KOPT-K1 (cell line): ENCODE measurements around the gene SF3B1.
"Not testable (repeated sequence)": the region's sequence is repeated elsewhere in the genome, so short reads cannot be mapped to it uniquely, and the experiment has no call there.

ENCODE experiments used
- H3K27ac ChIP-seq: fragments of 200-600 bp; sonication (generic); 2 replicates; pipeline ENCODE4 v1.5.1; 2016; ENCODE audit warnings: antibody characterized with exemption, mild to moderate bottlenecking, low read depth, low read length; ENCODE audit not compliant: poor library complexity, severe bottlenecking
- H3K36me3 ChIP-seq: fragments of 200-600 bp; sonication (generic); 2 replicates; pipeline ENCODE4 v1.5.1; 2017; ENCODE audit warnings: antibody characterized with exemption, mild to moderate bottlenecking, low read length, moderate library complexity; ENCODE audit not compliant: insufficient read depth
- H3K9me3 ChIP-seq: fragments of 200-600 bp; sonication (generic); 2 replicates; pipeline ENCODE4 v1.5.1; 2017; ENCODE audit warnings: antibody characterized with exemption, low read length, mild to moderate bottlenecking; ENCODE audit not compliant: insufficient read depth, poor library complexity, severe bottlenecking

Gene SF3B1

DNA sequence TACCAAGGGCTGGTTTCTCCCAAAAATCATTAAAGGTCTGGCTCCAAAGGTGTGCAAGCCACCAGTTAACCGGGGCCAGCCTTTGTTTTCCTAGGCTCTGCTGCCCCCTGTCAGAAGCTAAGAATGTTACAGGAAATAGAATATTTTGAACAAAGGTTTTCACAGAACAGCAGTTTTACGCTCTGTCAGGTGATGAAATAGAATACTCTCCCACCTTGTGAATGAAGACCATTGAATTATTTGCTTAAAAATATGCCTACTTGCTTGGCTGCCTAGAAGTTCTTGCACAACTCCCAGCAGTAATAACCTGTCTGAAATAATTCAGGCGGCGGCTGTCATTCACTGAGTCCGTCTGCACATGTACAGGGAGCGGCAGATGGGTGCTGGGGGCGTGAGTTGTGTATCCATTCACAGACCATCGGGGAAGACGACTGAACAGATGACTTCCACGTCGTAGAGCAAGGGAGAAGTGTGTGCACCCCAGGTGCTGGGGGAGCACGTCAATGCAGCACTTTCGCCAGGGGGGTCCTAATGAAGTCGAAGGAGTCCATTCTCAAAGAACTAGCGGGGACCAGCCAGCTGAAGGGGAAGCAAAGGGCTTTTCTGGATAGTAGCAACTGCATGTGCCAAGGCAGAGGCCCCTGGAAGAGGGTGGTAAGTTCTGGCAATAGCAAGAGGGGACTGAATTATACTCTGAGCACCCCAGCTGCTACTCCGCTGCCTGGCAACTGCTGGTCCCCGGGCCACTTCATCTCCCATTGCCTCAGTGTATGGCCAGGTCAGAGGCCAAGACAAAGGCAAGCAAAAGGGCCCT is 56.1 kb downstream of the SF3B1 start:
- H3K9me3 ChIP-seq: no peaks in the 10 kb centered on the region
- no peak overlapping the region for H3K27ac ChIP-seq
- no peaks in the 10 kb centered on the region for H3K36me3 ChIP-seq

DNA sequence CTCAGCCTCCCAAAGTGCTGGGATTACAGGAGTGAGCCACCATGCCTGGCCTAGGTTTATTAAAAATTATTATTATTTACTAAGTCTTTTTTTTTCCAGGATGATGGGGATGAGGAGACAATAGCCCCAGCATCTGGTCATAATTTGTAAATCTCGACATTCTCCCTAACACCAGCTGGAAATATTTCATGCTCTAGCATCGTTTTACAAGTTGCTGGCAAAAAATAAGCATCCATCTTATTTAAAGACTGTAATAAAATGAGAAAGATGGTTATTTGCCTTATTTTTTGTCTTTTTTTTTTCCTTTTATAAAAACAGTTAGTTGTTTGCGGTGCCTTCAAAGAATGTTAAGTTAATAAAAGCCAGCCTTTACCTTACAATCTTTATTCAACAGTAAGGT is 56.7 kb downstream of the SF3B1 start:
- no peaks in the 10 kb centered on the region for H3K36me3 ChIP-seq
- no peak overlapping the region for H3K27ac ChIP-seq
- no peaks in the 10 kb centered on the region for H3K9me3 ChIP-seq

DNA sequence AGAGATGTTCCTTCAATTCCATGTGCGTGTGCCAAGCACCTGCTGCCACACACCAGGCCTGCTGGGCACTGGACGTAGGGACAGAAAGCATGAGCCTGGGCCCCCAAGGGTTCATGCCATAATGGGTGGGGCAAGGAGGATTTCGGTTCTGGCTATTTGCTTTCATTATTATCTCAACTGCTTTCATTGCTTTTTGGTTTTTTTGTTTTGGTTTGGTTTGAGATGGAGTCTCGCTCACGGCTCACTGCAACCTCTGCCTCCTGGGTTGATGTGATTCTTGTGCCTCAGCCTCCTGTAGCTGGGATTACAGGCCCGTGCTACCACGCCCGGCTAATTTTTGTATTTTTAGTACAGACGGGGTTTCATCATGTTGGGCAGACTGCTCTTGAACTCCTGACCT is 57.2 kb downstream of the SF3B1 start:
- Histone ChIP-seq H3K36me3 (no peaks in the 10 kb centered on the region), H3K9me3 (no peaks in the 10 kb centered on the region), H3K27ac (no peak overlapping the region)

DNA sequence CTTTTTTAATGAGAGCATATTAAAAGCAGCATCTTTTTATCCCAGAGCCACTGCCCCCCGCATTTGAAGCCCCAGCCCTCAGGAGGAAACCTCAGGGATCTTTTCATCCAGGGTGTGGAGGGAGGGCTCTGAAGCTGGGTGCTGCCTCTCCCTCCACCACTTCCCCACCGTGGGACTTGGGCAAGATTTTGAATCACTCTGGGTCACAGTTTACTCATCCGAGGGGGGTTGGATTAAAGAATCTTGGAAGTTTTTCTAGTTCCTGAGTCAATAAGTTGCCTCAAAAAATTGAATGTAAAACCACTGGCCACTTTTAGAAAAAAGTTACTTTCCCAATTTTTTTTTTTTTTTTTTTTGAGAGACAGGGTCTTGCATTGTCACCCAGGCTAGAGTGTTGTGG is 62.2 kb downstream of the SF3B1 start:
- no peak overlapping the region for H3K27ac ChIP-seq
- no peaks in the 10 kb centered on the region for H3K36me3 ChIP-seq
- no peaks in the 10 kb centered on the region for H3K9me3 ChIP-seq

GRCh38 chr2:197370664-197371063 is 64.2 kb downstream of the SF3B1 start:
- not testable (repeated sequence) for H3K36me3 ChIP-seq, H3K27ac ChIP-seq, H3K9me3 ChIP-seq

DNA sequence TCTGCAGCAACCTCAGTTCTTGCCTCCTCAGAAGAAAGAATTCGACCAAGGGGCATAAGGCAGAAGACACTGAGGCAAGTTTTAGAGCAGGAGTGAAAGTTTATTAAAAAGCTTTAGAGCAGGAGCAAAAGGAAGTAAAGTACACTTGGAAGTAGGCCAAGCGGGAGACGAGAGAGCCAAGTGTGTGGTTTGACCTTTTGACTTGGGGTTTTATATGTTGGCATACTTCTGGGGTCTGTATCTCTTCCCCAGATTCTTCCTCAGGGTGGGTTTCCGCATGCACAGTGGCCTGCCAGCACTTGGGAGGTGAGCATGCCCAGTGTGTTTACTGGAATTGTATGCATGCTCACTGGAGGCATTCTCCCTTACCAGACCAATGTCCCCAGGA is 64.9 kb downstream of the SF3B1 start:
- no peaks in the 10 kb centered on the region for H3K9me3 ChIP-seq
- H3K27ac ChIP-seq: no peak overlapping the region
- H3K36me3 ChIP-seq: no peaks in the 10 kb centered on the region

GRCh38 chr2:197369228-197369932 is 65.4 kb downstream of the SF3B1 start:
- no peak overlapping the region for H3K27ac ChIP-seq
- H3K9me3 ChIP-seq: no peaks in the 10 kb centered on the region

DNA sequence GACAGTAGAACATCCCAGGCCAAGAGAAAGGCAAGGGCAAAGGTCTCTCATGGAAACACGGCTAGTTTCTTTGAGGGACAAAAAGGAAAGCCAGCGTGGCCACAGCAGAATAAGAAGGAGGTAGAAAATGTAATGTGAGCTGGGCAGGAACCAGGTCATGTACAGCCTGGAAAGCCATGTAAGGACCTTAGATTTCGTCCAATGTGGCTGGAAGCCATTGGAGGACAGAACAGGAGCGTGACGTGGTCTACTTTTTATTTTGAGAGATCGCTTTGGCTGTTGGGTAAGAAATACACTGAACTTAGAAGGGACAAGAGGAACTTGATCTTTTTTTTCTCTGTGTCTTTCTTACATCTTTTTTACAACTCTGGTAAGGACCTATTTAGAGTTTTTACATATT is 66.4 kb downstream of the SF3B1 start:
- no peaks in the 10 kb centered on the region for H3K36me3 ChIP-seq
- H3K9me3 ChIP-seq: no peaks in the 10 kb centered on the region
- no peak overlapping the region for H3K27ac ChIP-seq

More at GRCh38 chr2:197369228-197369932, 65.4 kb downstream of the SF3B1 start:
- H3K36me3 ChIP-seq: no peaks in the 10 kb centered on the region

- Histone ChIP-seq H3K27ac (no peak overlapping the region), H3K9me3 (no peaks in the 10 kb centered on the region), H3K36me3 (no peaks in the 10 kb centered on the region)
These were observed 70.8 kb downstream of the SF3B1 start for GRCh38 chr2:197363998-197364397.

DNA sequence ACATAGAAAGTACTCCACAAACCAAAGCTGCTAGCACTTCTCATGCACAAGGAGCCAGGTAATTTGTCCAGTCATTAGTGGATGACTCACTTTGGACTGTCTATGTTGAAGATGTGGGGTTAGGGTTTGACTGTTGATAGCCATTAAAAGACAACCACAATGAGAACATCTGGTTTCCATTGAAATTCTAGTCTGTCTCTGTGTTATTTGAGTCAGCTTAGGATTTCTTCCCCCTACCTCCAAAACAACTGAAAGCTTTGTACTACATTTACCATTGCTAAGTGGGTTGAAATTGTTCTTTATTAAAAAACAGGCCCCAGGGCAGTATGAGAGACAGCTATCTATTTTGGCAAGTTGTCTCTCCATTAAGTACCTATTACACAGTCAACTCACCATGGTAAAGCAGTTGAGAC is 74.1 kb downstream of the SF3B1 start:
- Histone ChIP-seq H3K36me3 (no peaks in the 10 kb centered on the region), H3K27ac (no peak overlapping the region), H3K9me3 (no peaks in the 10 kb centered on the region)

GRCh38 chr2:197359859-197360258 is 75.0 kb downstream of the SF3B1 start:
- Histone ChIP-seq H3K36me3 (no peaks in the 10 kb centered on the region), H3K9me3 (no peaks in the 10 kb centered on the region), H3K27ac (no peak overlapping the region)

DNA sequence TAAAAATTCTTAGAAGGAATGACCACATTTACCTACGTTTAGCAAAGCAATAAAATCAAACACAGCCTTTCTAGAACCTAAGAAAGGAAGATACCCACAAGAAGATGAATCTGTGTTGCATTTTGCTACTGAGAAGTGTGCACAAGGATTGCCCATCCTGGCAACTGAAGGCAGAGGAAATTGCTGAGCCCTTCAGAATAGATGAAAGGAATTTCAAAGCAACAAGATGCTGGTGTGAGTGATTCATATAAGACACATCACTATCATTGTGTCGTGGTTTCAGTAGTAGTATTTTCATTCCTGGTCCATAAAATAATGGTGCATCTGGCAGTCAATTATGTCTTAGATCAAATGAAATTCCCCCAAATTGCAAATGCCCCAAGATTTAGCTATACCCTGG is 75.9 kb downstream of the SF3B1 start:
- Histone ChIP-seq H3K27ac (no peak overlapping the region), H3K36me3 (no peaks in the 10 kb centered on the region), H3K9me3 (no peaks in the 10 kb centered on the region)

- Histone ChIP-seq H3K9me3 (no peaks in the 10 kb centered on the region), H3K36me3 (no peaks in the 10 kb centered on the region), H3K27ac (no peak overlapping the region)
These were observed 76.8 kb downstream of the SF3B1 start for GRCh38 chr2:197357986-197358385.

DNA sequence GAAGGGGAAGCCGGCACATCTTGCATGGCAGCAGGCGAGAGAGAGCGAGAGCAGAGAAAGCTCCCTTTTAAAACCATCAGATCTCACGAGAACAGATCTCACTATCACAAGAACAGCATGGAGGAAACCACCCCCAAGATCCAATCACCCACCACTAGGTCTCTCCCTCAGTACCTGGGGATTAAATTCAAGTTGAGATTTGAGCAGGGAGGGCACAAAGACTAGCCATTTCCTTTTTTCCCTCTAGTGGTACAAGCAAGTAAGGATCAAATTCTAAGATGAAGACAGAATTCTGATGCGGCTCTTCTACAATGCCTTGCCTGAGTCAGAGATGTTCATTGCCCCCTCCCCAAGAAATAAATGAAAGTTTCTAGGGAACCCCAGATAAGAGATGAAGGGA is 78.7 kb downstream of the SF3B1 start:
- H3K36me3 ChIP-seq: no peaks in the 10 kb centered on the region
- no peak overlapping the region for H3K27ac ChIP-seq
- no peaks in the 10 kb centered on the region for H3K9me3 ChIP-seq

DNA sequence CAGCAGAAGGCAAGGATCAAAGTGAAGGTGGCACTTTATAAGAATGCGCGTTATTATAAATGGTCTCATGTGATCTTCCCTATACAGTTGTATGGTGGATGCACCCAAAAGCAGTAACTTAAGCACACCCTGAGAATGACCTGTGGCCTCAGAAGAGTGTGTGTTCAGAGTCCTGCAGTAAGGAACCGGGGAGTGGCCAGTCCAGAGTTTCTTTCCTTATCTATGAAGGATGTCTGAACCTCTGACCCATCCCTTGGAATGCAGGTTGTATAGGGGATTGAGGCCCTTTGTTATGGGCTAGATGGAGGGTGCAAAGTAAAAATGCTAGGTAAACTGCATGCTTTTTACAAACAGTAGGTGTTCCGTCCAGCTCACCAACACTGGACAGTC is 80.7 kb downstream of the SF3B1 start:
- Histone ChIP-seq H3K9me3 (no peaks in the 10 kb centered on the region), H3K36me3 (no peaks in the 10 kb centered on the region), H3K27ac (no peak overlapping the region)
